Heart left ventricle (tissue), 16 donors: ENCODE data around the gene HDAC4. TPM values are rescaled to one million over a fixed set of nuclear protein-coding genes. Genes with fewer than 3 reads are reported as not detected.

Source experiments
- ATAC-seq, 4 donors: fragments of 200-7000 bp; cut with Tn5 transposase; one replicate each; pipeline ENCODE4 v1.9.1; 2020 to 2022; ENCODE audit warnings: moderate library complexity in 4 of 4, mild to moderate bottlenecking in 3 of 4, moderate number of reproducible peaks in 1 of 4
- DNase-seq, 5 donors: peaks; one replicate each; pipeline ENCODE4 v3.0.0-alpha.2; 2020
- H3K27ac ChIP-seq, 12 donors: fragments of 200-600 bp; sonication (generic) in 4 of 12; one replicate each; pipeline versions ENCODE4 v1.5.0 to v1.8.0; 2016 to 2022; ENCODE audit warnings: mild to moderate bottlenecking in 2 of 12
- H3K27me3 ChIP-seq, 9 donors: fragments of 200-600 bp; sonication (generic) in 2 of 9; one replicate each; pipeline versions ENCODE4 v1.5.1 to v1.8.0; 2016 to 2022; ENCODE audit warnings: mild to moderate bottlenecking in 3 of 9
- H3K36me3 ChIP-seq, 9 donors: fragments of 200-600 bp; sonication (generic) in 2 of 9; one replicate each; pipeline versions ENCODE4 v1.5.0 to v1.8.0; 2018 to 2022; ENCODE audit warnings: mild to moderate bottlenecking in 2 of 9
- H3K4me1 ChIP-seq, 12 donors: fragments of 200-600 bp; sonication (generic) in 4 of 12; one replicate each; pipeline versions ENCODE4 v1.5.0 to v1.8.0; 2016 to 2022; ENCODE audit warnings: mild to moderate bottlenecking in 3 of 12
- H3K4me3 ChIP-seq, 12 donors: fragments of 200-600 bp; sonication (generic) in 4 of 12; one replicate each; pipeline versions ENCODE4 v1.5.0 to v1.8.0; 2017 to 2022; ENCODE audit warnings: mild to moderate bottlenecking in 9 of 12, moderate library complexity in 4 of 12
- H3K9me3 ChIP-seq, 12 donors: fragments of 200-600 bp; sonication (generic) in 4 of 12; one replicate each; pipeline versions ENCODE4 v1.5.0 to v1.8.0; 2016 to 2022; ENCODE audit warnings: mild to moderate bottlenecking in 1 of 12
- POLR2A ChIP-seq, 2 donors: fragments of 450-650 bp; IDR thresholded peaks; one replicate each; pipeline ENCODE4 v1.6.1; 2017; ENCODE audit warnings: antibody characterized with exemption in 2 of 2, mild to moderate bottlenecking in 2 of 2, moderate library complexity in 2 of 2
- WGBS, 4 donors: extraction: QIAGEN DNeasy Blood & Tissue Kit in 2 of 4; methylation state at CpG; one replicate each; pipeline versions ENCODE4 v1.1.5 to v1.1.7; 2013 to 2018; 5-methylcytosine and 5-hydroxymethylcytosine counted together
- intact Hi-C, 10 donors: fragments of 100-400 bp; cut with DNase I; formaldehyde crosslinking; loops; one replicate each; pipeline versions ENCODE4 v1.11.1 to v1.14.2; 2022
- polyA plus RNA-seq, 2 donors: library from polyadenylated mRNA; stranded (reverse); fragments of 200-250 nt; gene quantifications; one replicate each; pipeline ENCODE4 v1.2.3, GENCODE V29; 2013
- total RNA-seq, 9 donors: library from RNA; depleted of rRNA in 2 of 9; stranded (reverse); fragments of >200 nt in 2 of 9; fragmentation: NEBNext Ultra II Directional in 3 of 9; extraction: Animal tissue kit (Norgen Biotek cat#: 25700) in 3 of 9; gene quantifications; one replicate each; pipeline versions ENCODE4 v1.1.0 to v1.2.4, GENCODE V29; 2016 to 2023
- TF ChIP-seq, protein P1 (sequence below), 12 donors: fragments of 200-600 bp; sonication (generic) in 4 of 12; IDR thresholded peaks; one replicate each; pipeline versions ENCODE4 v1.5.0 to v1.8.0; 2018 to 2022; ENCODE audit warnings: antibody characterized with exemption in 12 of 12, mild to moderate bottlenecking in 5 of 12
- donor health status: ischemic (EF 13 %, LVEDD 7.1; RV severe dilation, severe dysfunction).
- donor health status: healthy with polysubstance abuse.
- donor health status: DM: no; HTN: yes; CAD: no.
- donor health status: DM: no; HTN: no; CAD: no.
- donor health status: ischemic (EF 25% LVEDD 6.9; RV normal size, moderate dysfunction).
- donor health status: ischemic (EF 25% LVEDD 5.7; RV mildly dilated, moderate dysfunction).
- donor health status: healthy.
- donor health status: DM: yes; HTN: yes; CAD: no.
- donor health status: ischemic (EF 35%, LVEDD 5.7; RV mildly dilated, moderate dysfunction).
- donor health status: nonischemic (EF 11% LVEDD 7.7; RV severe dilation, severe dysfunction).
- donor health status: DM: yes; HTN: yes; CAD: no.
- donor health status: PGD.
- donor health status: ischemic (EF 29% LVEDD 5.4; RV normal size, mild dysfunction).
- donor health status: nonischemic (EF 23%, LVEDD 6.1; RV moderate dilation, normal function).

HDAC4 gene
- total and polyA plus RNA-seq, 11 donors: 13.9 to 37.6 (median 27.5) TPM

DNA sequence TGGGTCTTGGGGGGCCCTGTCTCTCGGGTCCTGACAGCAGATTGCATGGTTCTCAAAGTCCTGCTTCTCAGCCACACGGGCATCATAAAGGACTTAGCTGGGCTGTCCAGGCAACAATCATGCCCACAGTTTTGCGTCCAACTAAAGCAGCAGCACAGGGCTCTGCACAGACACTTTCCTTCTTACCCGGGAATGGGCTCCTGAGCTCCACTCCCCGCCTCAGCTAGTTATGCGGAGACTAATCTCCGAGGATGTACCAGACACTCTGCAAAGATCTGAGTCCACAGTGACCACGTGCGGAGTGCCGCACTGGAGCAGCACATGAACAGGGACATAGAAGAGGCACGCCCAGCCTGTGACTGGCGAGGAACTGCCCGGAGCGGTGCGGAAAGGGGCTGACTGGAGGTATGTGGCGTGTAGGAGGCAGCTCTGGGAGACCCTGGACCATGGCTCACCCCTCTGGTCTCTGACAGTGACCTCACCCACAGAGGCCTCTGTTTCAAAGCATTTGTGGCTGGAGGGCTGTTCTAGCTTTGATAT lies 270.0 kb downstream of the HDAC4 start:
- 95 to 98% (median 96%) methylated on average over 15 to 16 of the region's 16 CpGs for WGBS, 4 donors
- H3K9me3 ChIP-seq: no peaks in the 10 kb centered on the region
- DNase-seq (peak in 1 of 5 donors; percentile 46), ATAC-seq (no peak)
- no peak overlapping the region for H3K4me3 ChIP-seq
- intact Hi-C loops: no loop called here
- no peak overlapping the region for H3K27ac ChIP-seq
- peaks cover 0 to 23% (median 5%) of the 10 kb centered on the region in 12 donors for H3K4me1 ChIP-seq
- H3K36me3 ChIP-seq: peaks cover 0 to 94% (median 63%) of the 10 kb centered on the region in 9 donors
- TF ChIP-seq POLR2A (IDR thresholded peaks at IDR 0.05): no peak
- TF ChIP-seq, protein P1, sequence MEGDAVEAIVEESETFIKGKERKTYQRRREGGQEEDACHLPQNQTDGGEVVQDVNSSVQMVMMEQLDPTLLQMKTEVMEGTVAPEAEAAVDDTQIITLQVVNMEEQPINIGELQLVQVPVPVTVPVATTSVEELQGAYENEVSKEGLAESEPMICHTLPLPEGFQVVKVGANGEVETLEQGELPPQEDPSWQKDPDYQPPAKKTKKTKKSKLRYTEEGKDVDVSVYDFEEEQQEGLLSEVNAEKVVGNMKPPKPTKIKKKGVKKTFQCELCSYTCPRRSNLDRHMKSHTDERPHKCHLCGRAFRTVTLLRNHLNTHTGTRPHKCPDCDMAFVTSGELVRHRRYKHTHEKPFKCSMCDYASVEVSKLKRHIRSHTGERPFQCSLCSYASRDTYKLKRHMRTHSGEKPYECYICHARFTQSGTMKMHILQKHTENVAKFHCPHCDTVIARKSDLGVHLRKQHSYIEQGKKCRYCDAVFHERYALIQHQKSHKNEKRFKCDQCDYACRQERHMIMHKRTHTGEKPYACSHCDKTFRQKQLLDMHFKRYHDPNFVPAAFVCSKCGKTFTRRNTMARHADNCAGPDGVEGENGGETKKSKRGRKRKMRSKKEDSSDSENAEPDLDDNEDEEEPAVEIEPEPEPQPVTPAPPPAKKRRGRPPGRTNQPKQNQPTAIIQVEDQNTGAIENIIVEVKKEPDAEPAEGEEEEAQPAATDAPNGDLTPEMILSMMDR (IDR thresholded peaks at IDR 0.05): no peak
- H3K27me3 ChIP-seq: no peaks in the 10 kb centered on the region

DNA sequence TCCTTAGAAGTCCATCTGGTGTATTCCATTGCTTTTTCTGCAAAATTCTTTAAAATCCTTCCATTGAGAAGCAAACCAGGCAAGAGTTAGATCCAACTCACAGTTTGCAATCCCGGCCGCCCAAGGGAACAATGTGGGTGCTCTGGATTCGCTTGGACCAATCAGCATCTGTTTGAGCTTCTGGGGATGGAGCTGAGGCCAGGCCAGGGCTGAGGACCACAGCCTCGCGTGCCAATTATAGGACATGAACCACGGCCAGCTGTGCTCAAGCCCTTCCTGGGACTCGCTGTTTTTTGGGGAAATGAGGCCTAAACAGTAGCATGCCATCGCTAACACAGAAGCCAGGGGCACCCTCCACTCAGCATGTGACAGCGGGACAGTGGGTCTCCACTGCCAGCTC lies 270.8 kb downstream of the HDAC4 start:
- ATAC-seq (no peak), DNase-seq (peak in 1 of 5 donors; percentile 35)
- H3K4me1 ChIP-seq: peaks cover 0 to 23% (median 5%) of the 10 kb centered on the region in 12 donors
- peaks cover 0 to 94% (median 65%) of the 10 kb centered on the region in 9 donors for H3K36me3 ChIP-seq
- intact Hi-C loops: no loop called here
- H3K4me3 ChIP-seq: no peak overlapping the region
- WGBS, 4 donors: 85 to 92% (median 90%) methylated on average over 5 to 9 of the region's 9 CpGs
- H3K9me3 ChIP-seq: no peaks in the 10 kb centered on the region
- no peak overlapping the region for H3K27ac ChIP-seq
- no peaks in the 10 kb centered on the region for H3K27me3 ChIP-seq
- TF ChIP-seq POLR2A (IDR thresholded peaks at IDR 0.05): no peak
- TF ChIP-seq, protein P1 (IDR thresholded peaks at IDR 0.05): no peak

DNA sequence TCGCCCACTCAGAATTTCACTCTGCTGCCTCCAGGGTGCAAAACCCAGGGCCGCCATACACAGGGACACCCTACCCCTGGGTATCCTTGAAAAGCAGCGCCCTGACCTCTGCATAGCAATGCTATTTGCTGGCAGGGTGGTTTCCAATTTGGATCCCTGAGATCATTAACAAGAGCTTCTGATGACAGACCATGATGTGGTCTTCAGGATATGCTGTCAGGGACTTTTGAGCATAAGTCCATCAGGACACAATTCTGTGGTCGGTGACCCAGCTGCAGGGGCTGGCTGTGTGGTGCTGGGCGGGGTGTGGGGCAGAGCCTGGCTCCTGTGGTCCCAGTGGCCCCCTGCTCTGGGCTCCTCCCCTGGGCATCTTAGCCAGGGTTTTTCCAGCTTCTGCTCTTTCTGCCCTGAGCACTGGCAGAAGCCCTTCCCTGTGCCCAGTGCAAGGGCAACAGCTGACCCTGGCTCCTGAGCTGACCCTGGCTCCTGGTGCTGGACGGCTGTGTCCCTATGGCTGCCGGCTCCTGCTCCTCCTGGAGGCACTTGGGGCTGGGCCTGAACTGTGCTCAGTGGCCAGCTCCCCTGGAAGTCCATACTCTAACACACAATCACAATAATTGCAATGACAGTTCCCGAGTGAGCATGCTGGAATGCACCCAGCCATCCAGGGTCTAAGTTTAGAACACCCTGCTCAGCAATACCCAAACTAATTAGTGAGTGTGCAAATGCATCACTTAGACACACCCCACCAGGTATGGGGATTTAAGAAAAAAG lies 271.5 kb downstream of the HDAC4 start:
- DNase-seq: peak in 1 of 5 donors; percentile 60
- no peak overlapping the region for H3K4me3 ChIP-seq
- 71 to 78% (median 76%) methylated on average over 7 to 8 of the region's 8 CpGs for WGBS, 4 donors
- peak; percentile 32 to 62 (median 45) for ATAC-seq
- intact Hi-C loops: no loop called here
- no peaks in the 10 kb centered on the region for H3K27me3 ChIP-seq
- H3K9me3 ChIP-seq: no peaks in the 10 kb centered on the region
- TF ChIP-seq POLR2A (IDR thresholded peaks at IDR 0.05): no peak
- TF ChIP-seq, protein P1 (IDR thresholded peaks at IDR 0.05): no peak
- peaks cover 0 to 93% (median 69%) of the 10 kb centered on the region in 9 donors for H3K36me3 ChIP-seq
- peak overlapping the region in 6 of 12 donors; percentile 5 to 65 (median 40) for H3K27ac ChIP-seq
- H3K4me1 ChIP-seq: peaks cover 0 to 23% (median 5%) of the 10 kb centered on the region in 12 donors

DNA sequence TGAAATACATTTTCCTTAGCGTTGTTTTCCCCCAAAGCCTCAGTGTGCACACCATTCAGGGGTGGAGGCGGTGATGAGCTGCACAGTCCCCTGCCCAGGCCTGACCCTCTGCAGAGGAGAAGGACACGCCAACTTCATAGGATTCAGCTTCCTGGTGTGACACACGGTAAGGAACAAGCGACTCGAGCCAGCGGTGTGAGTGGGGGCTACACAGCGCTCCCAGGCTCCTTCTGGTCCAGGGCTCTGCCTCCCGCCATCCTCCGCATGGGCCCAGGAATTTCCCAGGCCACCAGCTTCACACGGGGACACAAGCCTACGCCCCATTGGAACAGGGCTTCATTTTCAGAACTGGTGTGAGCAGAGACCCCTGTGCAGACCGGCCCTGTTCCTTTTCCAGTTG lies 272.1 kb downstream of the HDAC4 start:
- H3K9me3 ChIP-seq: no peaks in the 10 kb centered on the region
- WGBS, 4 donors: 91 to 96% (median 94%) methylated on average over 7 to 13 of the region's 13 CpGs
- peaks cover 0 to 91% (median 69%) of the 10 kb centered on the region in 9 donors for H3K36me3 ChIP-seq
- DNase-seq (peak in 1 of 5 donors; percentile 37), ATAC-seq (no peak)
- no peak for TF ChIP-seq POLR2A (IDR thresholded peaks at IDR 0.05)
- TF ChIP-seq, protein P1 (IDR thresholded peaks at IDR 0.05): no peak
- intact Hi-C loops: no loop called here
- peak overlapping the region in 3 of 12 donors; percentile 44 to 65 (median 60) for H3K27ac ChIP-seq
- no peaks in the 10 kb centered on the region for H3K27me3 ChIP-seq
- H3K4me3 ChIP-seq: no peak overlapping the region
- peaks cover 0 to 23% (median 5%) of the 10 kb centered on the region in 12 donors for H3K4me1 ChIP-seq
